Dermis microvascular lymphatic vessel endothelial cell (primary cell): ENCODE data around the gene PANK4. TPM values are rescaled to one million over a fixed set of nuclear protein-coding genes. Genes with fewer than 3 reads are reported as not detected.

Experiments
- DNase-seq, 2 donors: peaks; one replicate each; pipeline versions ENCODE4 v3.0.0 to v3.0.0-alpha.2; 2010; ENCODE audit warnings: low read depth in 2 of 2
- total RNA-seq: library from RNA; depleted of rRNA; stranded (reverse); fragments of >200 nt; gene quantifications from 2 replicates; pipeline ENCODE4 v1.2.1, GENCODE V29; 2014

PANK4 gene
- total RNA-seq, 1 donor from 2014 or later = 18.6 TPM

- no peak for DNase-seq
Observed at GRCh38 chr1:2498648-2499047, 27.7 kb downstream of the PANK4 start.

- no peak for DNase-seq
Observed at GRCh38 chr1:2497891-2498290, 28.5 kb downstream of the PANK4 start.

GRCh38 chr1:2496746-2497145 is 29.6 kb downstream of the PANK4 start:
- DNase-seq = no peak

GRCh38 chr1:2496087-2496622 is 30.2 kb downstream of the PANK4 start:
- no peak for DNase-seq

- DNase-seq = no peak
Observed at GRCh38 chr1:2495546-2495945, 30.9 kb downstream of the PANK4 start.

- no peak for DNase-seq
Observed at GRCh38 chr1:2495026-2495425, 31.4 kb downstream of the PANK4 start.

GRCh38 chr1:2494323-2494693 is 32.1 kb downstream of the PANK4 start:
- no peak for DNase-seq

- no peak for DNase-seq
Observed at GRCh38 chr1:2493691-2494322, 32.6 kb downstream of the PANK4 start.

GRCh38 chr1:2493218-2493617 is 33.2 kb downstream of the PANK4 start:
- DNase-seq = no peak

GRCh38 chr1:2492091-2492490 is 34.3 kb downstream of the PANK4 start:
- DNase-seq = no peak

GRCh38 chr1:2489615-2490014 is 36.8 kb downstream of the PANK4 start:
- DNase-seq = no peak

GRCh38 chr1:2488688-2489087 is 37.7 kb downstream of the PANK4 start:
- DNase-seq = no peak

- DNase-seq = no peak
Observed at GRCh38 chr1:2486558-2486957, 39.8 kb downstream of the PANK4 start.

- no peak for DNase-seq
Observed at GRCh38 chr1:2486041-2486440, 40.4 kb downstream of the PANK4 start.

- DNase-seq = no peak
Observed at GRCh38 chr1:2483970-2484369, 42.4 kb downstream of the PANK4 start.

GRCh38 chr1:2483026-2483425 is 43.4 kb downstream of the PANK4 start:
- DNase-seq = no peak

- no peak for DNase-seq
Observed at GRCh38 chr1:2482588-2482987, 43.8 kb downstream of the PANK4 start.

GRCh38 chr1:2481885-2482284 is 44.5 kb downstream of the PANK4 start:
- DNase-seq = no peak

GRCh38 chr1:2480986-2481364 is 45.4 kb downstream of the PANK4 start:
- DNase-seq = no peak

- no peak for DNase-seq
Observed at GRCh38 chr1:2480236-2480985, 46.0 kb downstream of the PANK4 start.

GRCh38 chr1:2479618-2480017 is 46.8 kb downstream of the PANK4 start:
- DNase-seq = no peak

GRCh38 chr1:2479186-2479585 is 47.2 kb downstream of the PANK4 start:
- no peak for DNase-seq
